Astrocyte (in vitro differentiated cells and primary cell): ENCODE results near the gene KRTAP4-7. TPM values are rescaled to one million over a fixed set of nuclear protein-coding genes. Genes with fewer than 3 reads are reported as not detected.

Experiments used
- DNase-seq: peaks from one replicate; pipeline ENCODE4 v3.0.0-alpha.2; 2010; ENCODE audit warnings: low read depth
- FAIRE-seq: peaks from 2 replicates; lab custom pipeline; 2011; peaks lifted over from hg19 to GRCh38; lab: Jason Lieb, UNC
- H2AFZ ChIP-seq: 2 replicates; pipeline ENCODE4 v1.6.0; 2012; ENCODE audit warnings: low read depth, low read length, inconsistent platforms
- H3K27ac ChIP-seq: 2 replicates; pipeline ENCODE4 v1.5.1; 2011; ENCODE audit warnings: low read depth, low read length, inconsistent platforms
- H3K27me3 ChIP-seq: 2 replicates; pipeline ENCODE4 v1.6.0; 2011; ENCODE audit warnings: low read length, inconsistent platforms; ENCODE audit not compliant: insufficient read depth
- H3K36me3 ChIP-seq: 2 replicates; pipeline ENCODE4 v1.5.1; 2011; ENCODE audit warnings: low read length, inconsistent platforms; ENCODE audit not compliant: insufficient read depth
- H3K4me1 ChIP-seq: 2 replicates; pipeline ENCODE4 v1.5.1; 2011; ENCODE audit warnings: low read length, inconsistent platforms; ENCODE audit not compliant: insufficient read depth
- H3K4me2 ChIP-seq: 2 replicates; pipeline ENCODE4 v1.6.0; 2012; ENCODE audit warnings: low read length, inconsistent platforms
- H3K4me3 ChIP-seq: 2 replicates; pipeline ENCODE4 v1.5.1; 2011; ENCODE audit warnings: low read depth, mild to moderate bottlenecking, low read length, inconsistent platforms; ENCODE audit not compliant: insufficient read depth
- H3K79me2 ChIP-seq: 2 replicates; pipeline ENCODE4 v1.6.0; 2012; ENCODE audit warnings: mild to moderate bottlenecking, low read length, inconsistent platforms; ENCODE audit not compliant: insufficient read depth
- H3K9ac ChIP-seq: 2 replicates; pipeline ENCODE4 v1.6.0; 2012; ENCODE audit warnings: mild to moderate bottlenecking, low read length, inconsistent platforms
- H3K9me3 ChIP-seq: 2 replicates; pipeline ENCODE4 v1.5.1; 2012; ENCODE audit warnings: low read depth, mild to moderate bottlenecking, low read length, inconsistent platforms; ENCODE audit not compliant: insufficient read depth
- H4K20me1 ChIP-seq: 2 replicates; pipeline ENCODE4 v1.6.0; 2012; ENCODE audit warnings: low read length, inconsistent platforms; ENCODE audit not compliant: insufficient read depth
- H3K27ac Mint-ChIP-seq: one replicate; pipeline ENCODE4 v1.8.0; 2021; ENCODE audit warnings: mild to moderate bottlenecking, mixed read lengths; ENCODE audit not compliant: unreplicated experiment
- H3K27me3 Mint-ChIP-seq: one replicate; pipeline ENCODE4 v1.8.0; 2021; ENCODE audit warnings: low read depth, mixed read lengths; ENCODE audit not compliant: unreplicated experiment
- H3K36me3 Mint-ChIP-seq: one replicate; pipeline ENCODE4 v1.8.0; 2021; ENCODE audit warnings: low read depth, mixed read lengths; ENCODE audit not compliant: unreplicated experiment
- H3K4me1 Mint-ChIP-seq: one replicate; pipeline ENCODE4 v1.8.0; 2021; ENCODE audit warnings: low read depth, mixed read lengths; ENCODE audit not compliant: unreplicated experiment
- H3K4me3 Mint-ChIP-seq: one replicate; pipeline ENCODE4 v1.8.0; 2021; ENCODE audit warnings: mild to moderate bottlenecking, moderate library complexity, mixed read lengths; ENCODE audit not compliant: unreplicated experiment
- H3K9me3 Mint-ChIP-seq: one replicate; pipeline ENCODE4 v1.8.0; 2021; ENCODE audit warnings: mild to moderate bottlenecking, mixed read lengths; ENCODE audit not compliant: unreplicated experiment
- CTCF ChIP-seq: IDR thresholded peaks from 2 replicates; pipeline ENCODE4 v1.5.1; 2011; ENCODE audit warnings: low read depth, mild to moderate bottlenecking, inconsistent platforms, low read length, moderate library complexity; ENCODE audit not compliant: insufficient read depth
- EZH2 ChIP-seq: IDR thresholded peaks from 2 replicates; pipeline ENCODE4 v1.6.1; 2012; ENCODE audit warnings: mild to moderate bottlenecking, low read length, inconsistent platforms; ENCODE audit not compliant: insufficient read depth
- total RNA-seq: library from RNA; stranded (reverse); gene quantifications from 2 replicates; pipeline ENCODE4 v1.2.1, GENCODE V29; 2021

The KRTAP4-7 gene
- total RNA-seq, 1 donor from 2014 or later, result not detected

- Mint-ChIP-seq H3K4me1 (peaks cover 10% of the 10 kb centered on the region), H3K9me3 (peaks cover 4% of the 10 kb centered on the region), H3K27me3 (no peaks in the 10 kb centered on the region), H3K36me3 (no peaks in the 10 kb centered on the region), H3K4me3 (no peak overlapping the region), H3K27ac (peak overlapping the region; percentile 43)
- H3K27ac ChIP-seq, result peak overlapping the region; percentile 49
- no peak overlapping the region for H2AFZ ChIP-seq
- no peaks in the 10 kb centered on the region for H3K27me3 ChIP-seq
- H3K4me3 ChIP-seq, result no peak overlapping the region
- FAIRE-seq, result peak; percentile 59
- DNase-seq, result peak; percentile 65
- no peaks in the 10 kb centered on the region for H4K20me1 ChIP-seq
- H3K9me3 ChIP-seq, result no peaks in the 10 kb centered on the region
- H3K36me3 ChIP-seq, result no peaks in the 10 kb centered on the region
- no peaks in the 10 kb centered on the region for H3K79me2 ChIP-seq
- H3K4me2 ChIP-seq, result peak overlapping the region; percentile 49
- TF ChIP-seq CTCF (no peak), EZH2 (no peak)
- H3K9ac ChIP-seq, result no peak overlapping the region
- peaks cover 5% of the 10 kb centered on the region for H3K4me1 ChIP-seq
Measured at GRCh38 chr17:41131979-41132378, 48.0 kb downstream of the KRTAP4-7 start.

GRCh38 chr17:41133880-41134735 lies 50.2 kb downstream of the KRTAP4-7 start:
- no peak overlapping the region for H3K27ac ChIP-seq
- H3K27me3 Mint-ChIP-seq, result no peaks in the 10 kb centered on the region
- H3K9ac ChIP-seq, result no peak overlapping the region
- H3K4me1 ChIP-seq, result peaks cover 5% of the 10 kb centered on the region
- H3K4me3 Mint-ChIP-seq, result no peak overlapping the region
- H3K36me3 ChIP-seq, result no peaks in the 10 kb centered on the region
- no peak overlapping the region for H3K27ac Mint-ChIP-seq
- H3K4me3 ChIP-seq, result no peak overlapping the region
- H3K36me3 Mint-ChIP-seq, result no peaks in the 10 kb centered on the region
- no peak overlapping the region for H3K4me2 ChIP-seq
- no peaks in the 10 kb centered on the region for H3K79me2 ChIP-seq
- peaks cover 10% of the 10 kb centered on the region for H3K4me1 Mint-ChIP-seq
- FAIRE-seq (peak; percentile 86), DNase-seq (peak; percentile 8)
- H2AFZ ChIP-seq, result peak overlapping the region; percentile 6
- H3K9me3 Mint-ChIP-seq, result peaks cover 4% of the 10 kb centered on the region
- H3K9me3 ChIP-seq, result no peaks in the 10 kb centered on the region
- H4K20me1 ChIP-seq, result no peaks in the 10 kb centered on the region
- no peak for TF ChIP-seq EZH2
- no peaks in the 10 kb centered on the region for H3K27me3 ChIP-seq

Other genes with a start within 250 kb of the KRTAP4-7 start
- gene KRT12, start 216.9 kb upstream of the KRTAP4-7 start, total RNA-seq, result not detected in 2 replicates
- gene KRT20, start 198.9 kb upstream of the KRTAP4-7 start, total RNA-seq, result not detected in 2 replicates
- gene KRT23, start 146.5 kb upstream of the KRTAP4-7 start, total RNA-seq, result not detected in 2 replicates
- gene KRT39, start 117.2 kb upstream of the KRTAP4-7 start, total RNA-seq, result not detected in 2 replicates
- not detected in 2 replicates for gene KRT40, start 99.8 kb upstream of the KRTAP4-7 start, total RNA-seq
- not detected in 2 replicates for gene KRTAP3-3, start 90.0 kb upstream of the KRTAP4-7 start, total RNA-seq
- not detected in 2 replicates for gene KRTAP3-2, start 84.2 kb upstream of the KRTAP4-7 start, total RNA-seq
- not detected in 2 replicates for gene KRTAP3-1, start 75.0 kb upstream of the KRTAP4-7 start, total RNA-seq
- not detected in 2 replicates for gene KRTAP1-5, start 56.9 kb upstream of the KRTAP4-7 start, total RNA-seq
- not detected in 2 replicates for gene KRTAP1-4, start 54.0 kb upstream of the KRTAP4-7 start, total RNA-seq
- not detected in 2 replicates for gene KRTAP1-3, start 49.3 kb upstream of the KRTAP4-7 start, total RNA-seq
- not detected in 2 replicates for gene KRTAP1-1, start 42.7 kb upstream of the KRTAP4-7 start, total RNA-seq
- gene KRTAP2-1, start 36.8 kb upstream of the KRTAP4-7 start, total RNA-seq, result not detected in 2 replicates
- not detected in 2 replicates for gene KRTAP2-2, start 28.9 kb upstream of the KRTAP4-7 start, total RNA-seq
- 3.8 and 7.1 TPM in 2 replicates for gene KRTAP2-3, start 24.0 kb upstream of the KRTAP4-7 start, total RNA-seq
- not detected in 2 replicates for gene KRTAP2-4, start 18.3 kb upstream of the KRTAP4-7 start, total RNA-seq
- not detected in 2 replicates for gene KRTAP4-8, start 14.0 kb downstream of the KRTAP4-7 start, total RNA-seq
- not detected in 2 replicates for gene KRTAP4-16, start 18.1 kb downstream of the KRTAP4-7 start, total RNA-seq
- gene KRTAP4-9, start 21.2 kb downstream of the KRTAP4-7 start, total RNA-seq, result not detected in 2 replicates
- gene KRTAP4-11, start 34.2 kb downstream of the KRTAP4-7 start, total RNA-seq, result not detected in 2 replicates
- gene KRTAP4-12, start 40.0 kb downstream of the KRTAP4-7 start, total RNA-seq, result not detected in 2 replicates
- not detected in 2 replicates for gene KRTAP4-6, start 56.4 kb downstream of the KRTAP4-7 start, total RNA-seq
- not detected in 2 replicates for gene KRTAP4-5, start 65.7 kb downstream of the KRTAP4-7 start, total RNA-seq
- not detected in 2 replicates for gene KRTAP4-4, start 76.6 kb downstream of the KRTAP4-7 start, total RNA-seq
- not detected in 2 replicates for gene KRTAP4-3, start 84.1 kb downstream of the KRTAP4-7 start, total RNA-seq
- gene KRTAP4-2, start 94.1 kb downstream of the KRTAP4-7 start, total RNA-seq, result not detected in 2 replicates
- gene KRTAP4-1, start 100.8 kb downstream of the KRTAP4-7 start, total RNA-seq, result not detected in 2 replicates
- not detected in 2 replicates for gene KRTAP9-1, start 105.7 kb downstream of the KRTAP4-7 start, total RNA-seq
- not detected in 2 replicates for gene KRTAP9-2, start 142.5 kb downstream of the KRTAP4-7 start, total RNA-seq
- not detected in 2 replicates for gene KRTAP9-3, start 148.3 kb downstream of the KRTAP4-7 start, total RNA-seq
- not detected in 2 replicates for gene KRTAP9-8, start 153.8 kb downstream of the KRTAP4-7 start, total RNA-seq
- not detected in 2 replicates for gene KRTAP9-4, start 165.5 kb downstream of the KRTAP4-7 start, total RNA-seq
- not detected in 2 replicates for gene KRTAP9-9, start 171.2 kb downstream of the KRTAP4-7 start, total RNA-seq
- not detected in 2 replicates for gene KRTAP9-6, start 181.2 kb downstream of the KRTAP4-7 start, total RNA-seq
- gene KRTAP9-7, start 191.5 kb downstream of the KRTAP4-7 start, total RNA-seq, result not detected in 2 replicates
- not detected in 2 replicates for gene KRTAP29-1, start 218.7 kb downstream of the KRTAP4-7 start, total RNA-seq
- not detected in 2 replicates for gene KRTAP16-1, start 225.2 kb downstream of the KRTAP4-7 start, total RNA-seq
- not detected in 2 replicates for gene KRTAP17-1, start 231.6 kb downstream of the KRTAP4-7 start, total RNA-seq